Stimulated activated CD8-positive, alpha-beta memory T cell treated with anti-CD3 and anti-CD28 coated beads, Interleukin-12 subunit alpha, Interleukin-12 subunit beta, amount 100 ng/mL, for 1 hour (primary cell): Measurements from ENCODE around the gene SGSM1.

Experiments
- DNase-seq: peaks from one replicate; pipeline ENCODE4 v3.0.0-alpha.2; 2020; ENCODE audit warnings: low read depth

Gene SGSM1

DNA sequence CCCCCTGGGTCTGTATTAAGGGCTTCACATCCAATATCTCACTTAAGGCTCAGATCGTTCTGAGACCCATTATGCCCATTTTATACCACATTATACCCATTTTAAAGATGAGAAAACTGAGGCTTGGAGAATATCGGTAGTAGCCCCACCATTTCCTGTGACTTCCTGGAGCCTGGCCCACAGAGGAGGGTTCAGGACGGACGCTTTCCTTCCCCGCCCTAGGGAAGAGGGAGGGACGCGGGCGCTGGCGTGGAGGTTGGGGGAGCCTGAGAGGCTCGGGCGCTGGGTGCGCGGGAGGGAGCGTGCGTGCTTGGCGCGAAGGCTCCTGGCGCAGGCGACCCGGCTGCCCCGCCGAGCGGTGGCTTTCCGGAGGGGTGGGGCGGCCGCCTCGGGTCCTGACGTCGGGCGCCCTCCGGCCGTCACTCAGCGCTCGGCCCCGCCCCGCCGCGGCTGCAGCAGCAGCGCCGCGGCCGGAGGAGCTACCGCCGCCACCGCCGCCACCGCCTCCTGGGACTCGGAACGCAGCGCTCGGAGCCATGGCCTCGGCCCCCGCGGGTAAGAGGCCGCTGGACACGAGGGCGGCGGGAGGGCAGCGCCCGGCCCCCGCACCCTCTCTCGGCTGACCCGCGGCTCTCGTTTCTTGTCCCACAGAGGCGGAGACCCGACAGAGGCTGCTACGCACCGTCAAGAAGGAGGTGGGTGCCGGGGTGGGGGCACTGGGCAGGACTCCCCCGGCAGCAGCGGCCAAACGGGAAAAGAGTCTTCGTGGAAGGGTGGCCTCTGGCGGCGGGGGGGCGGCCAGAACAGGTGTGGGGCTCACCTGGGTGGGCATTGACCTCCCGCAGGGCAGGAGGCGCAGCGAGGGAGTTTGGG is at the start of gene SGSM1:
Gene SGSM1 (plus strand): TSS at position 422 of the 873 bp plus-strand sequence. CDS start 115 bp downstream, at position 537.
- peak; percentile 40 for DNase-seq

GRCh38 chr22:24758164-24758799 is 47.7 kb upstream of the SGSM1 start:
- DNase-seq, result peak; percentile 44

DNA sequence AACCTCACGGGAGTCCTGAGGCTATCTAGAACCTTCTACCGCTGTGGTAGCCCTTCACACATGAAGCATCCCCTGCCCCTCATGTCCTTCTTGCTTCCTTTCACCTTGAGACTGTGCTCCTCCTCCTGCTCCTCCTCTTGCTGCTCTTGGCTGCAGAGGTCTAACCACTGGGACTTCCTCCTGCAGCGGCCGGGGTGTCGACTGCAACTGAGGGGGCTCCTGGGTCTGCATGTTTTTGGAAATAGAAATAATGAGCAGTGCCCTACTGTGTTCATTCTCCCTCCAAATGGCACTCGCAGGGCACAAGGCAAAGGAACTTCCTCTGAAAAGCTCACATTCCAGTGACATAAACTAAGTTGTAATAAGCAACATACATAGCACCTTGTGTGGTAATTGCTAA is 46.2 kb upstream of the SGSM1 start:
- no peak for DNase-seq

- DNase-seq, result no peak
These were observed 45.2 kb upstream of the SGSM1 start for GRCh38 chr22:24760708-24761306.

DNA sequence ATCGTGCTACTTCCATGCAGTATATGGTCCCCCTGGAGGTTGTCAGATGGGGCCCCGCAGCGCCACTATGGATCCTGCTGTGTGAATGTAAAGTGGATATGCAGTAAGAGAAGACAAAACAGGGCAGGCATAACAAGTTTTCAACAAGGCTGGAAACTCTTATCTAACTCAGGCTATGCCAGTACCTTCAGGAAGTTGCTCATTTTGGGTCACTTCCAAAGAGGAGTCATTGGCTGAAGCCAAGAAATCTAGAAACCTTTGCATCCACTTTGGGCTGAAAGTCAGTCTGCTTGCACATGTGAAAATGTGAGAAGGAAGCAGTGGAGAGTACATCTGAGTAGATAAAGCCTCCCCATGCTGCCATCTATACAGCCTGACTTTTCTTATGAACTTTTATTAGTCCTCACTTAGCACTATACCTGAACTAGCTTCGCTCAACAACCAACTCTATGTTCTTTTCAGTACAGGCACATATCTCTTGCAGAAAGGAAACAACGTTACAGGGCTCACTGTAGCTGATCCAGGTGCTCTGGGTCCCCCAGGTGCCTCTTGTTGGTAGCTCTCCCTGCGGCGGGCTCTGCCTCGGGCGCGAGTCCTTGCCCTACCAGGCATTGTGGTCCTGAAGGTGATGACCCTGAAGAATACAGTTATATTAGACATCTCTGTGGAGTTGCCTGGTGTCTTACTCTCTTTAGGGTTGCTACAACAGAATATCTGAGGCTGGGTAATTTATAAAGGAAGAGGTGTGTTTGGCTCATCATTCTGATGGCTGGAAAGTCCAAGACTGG is 43.9 kb upstream of the SGSM1 start:
- DNase-seq, result no peak

GRCh38 chr22:24763872-24764485 is 42.0 kb upstream of the SGSM1 start:
- DNase-seq, result no peak

DNA sequence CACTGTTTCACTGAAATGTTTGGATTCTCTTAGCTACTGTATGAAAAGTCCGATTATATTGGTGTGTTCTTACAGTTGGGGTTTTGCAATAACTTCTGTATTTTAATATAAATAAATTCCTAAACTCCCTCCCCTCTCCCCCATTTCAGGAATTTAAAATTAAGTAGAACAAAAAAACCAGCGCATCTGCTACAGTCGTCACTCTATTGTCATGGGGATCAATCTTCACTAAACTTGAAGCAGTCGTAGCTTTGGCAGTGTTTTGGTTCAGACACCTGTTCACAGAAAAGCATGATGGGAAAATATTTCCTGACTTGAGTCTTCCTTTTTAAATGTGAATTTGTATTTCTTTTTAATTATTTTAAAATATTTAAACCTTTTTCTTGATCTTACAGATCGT is 40.8 kb upstream of the SGSM1 start:
- DNase-seq, result no peak

- peak; percentile 27 for DNase-seq
These were observed 37.3 kb upstream of the SGSM1 start for GRCh38 chr22:24768537-24769374.

GRCh38 chr22:24772493-24773220 is 33.4 kb upstream of the SGSM1 start:
- DNase-seq, result no peak

- no peak for DNase-seq
These were observed 30.1 kb upstream of the SGSM1 start for GRCh38 chr22:24775769-24776492.

- no peak for DNase-seq
These were observed 29.5 kb upstream of the SGSM1 start for GRCh38 chr22:24776525-24776924.

- DNase-seq, result no peak
These were observed 16.5 kb upstream of the SGSM1 start for GRCh38 chr22:24789516-24789915.

DNA sequence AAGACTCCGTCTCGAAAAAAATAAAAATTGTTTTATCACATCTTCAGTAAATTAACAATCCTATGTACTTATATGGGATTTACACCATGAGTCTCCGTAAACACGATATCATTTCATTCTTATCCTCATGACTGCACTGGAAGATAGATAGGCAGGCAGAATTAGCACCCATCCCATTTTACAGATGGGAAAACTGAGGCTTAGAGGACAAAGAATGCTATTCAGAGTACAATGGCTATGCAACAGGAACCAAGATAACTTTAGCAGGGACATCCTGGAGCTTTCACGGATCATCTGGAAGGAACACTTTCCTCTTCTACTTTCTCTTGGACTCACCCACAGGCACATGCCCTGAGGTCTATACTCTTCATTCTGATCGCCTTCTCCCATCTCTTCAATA is 14.6 kb upstream of the SGSM1 start:
- DNase-seq, result no peak

GRCh38 chr22:24796056-24796455 is 10.0 kb upstream of the SGSM1 start:
- no peak for DNase-seq

DNA sequence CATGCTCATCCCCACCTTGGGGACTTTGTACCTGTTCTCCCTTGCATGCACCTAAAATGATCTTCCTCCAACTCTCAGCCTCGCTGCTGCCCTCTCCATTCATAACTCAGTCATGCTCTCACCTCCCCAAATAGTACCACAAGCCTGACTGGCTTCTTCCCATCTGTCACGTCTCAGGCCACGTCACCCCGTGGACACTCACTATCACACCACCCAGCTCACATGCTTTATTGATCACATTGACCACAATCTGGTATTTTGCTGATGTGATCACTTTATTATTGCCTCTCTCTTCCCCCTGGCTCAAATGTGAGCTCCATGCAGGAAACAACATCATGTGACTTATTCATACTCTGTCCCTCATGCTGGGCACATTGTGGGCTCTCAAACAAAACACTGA is 9.2 kb upstream of the SGSM1 start:
- no peak for DNase-seq

DNA sequence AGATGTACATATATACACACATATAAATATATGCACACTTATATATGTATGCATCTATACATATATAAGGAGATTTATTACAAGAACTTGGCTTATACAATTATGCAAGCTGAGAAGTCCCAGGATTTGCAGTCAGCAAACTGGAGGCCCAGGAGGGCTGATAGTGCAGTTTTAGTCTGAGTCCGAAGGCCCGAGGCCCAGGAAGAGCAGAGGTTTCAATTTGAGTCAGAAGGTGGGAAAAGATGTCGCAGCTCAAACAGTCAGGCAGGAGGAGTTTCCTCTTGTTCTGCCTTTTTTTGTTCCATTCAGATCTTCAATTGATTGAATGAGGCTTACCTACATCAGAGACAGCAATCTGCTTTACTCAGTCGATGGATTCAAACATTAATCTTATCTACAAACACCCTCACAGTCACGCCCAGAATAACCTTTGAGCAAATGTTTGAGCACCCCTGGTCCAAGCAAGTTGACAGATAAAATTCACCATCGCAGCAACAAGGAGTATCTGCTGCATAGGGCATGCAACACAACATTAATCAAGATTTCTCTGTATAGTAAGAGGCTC is 4.0 kb upstream of the SGSM1 start:
- no peak for DNase-seq

- peak; percentile 33 for DNase-seq
These were observed 2.9 kb upstream of the SGSM1 start for GRCh38 chr22:24803064-24803542.

GRCh38 chr22:24806663-24807001 is 621 bp downstream of the SGSM1 start:
- DNase-seq, result no peak

DNA sequence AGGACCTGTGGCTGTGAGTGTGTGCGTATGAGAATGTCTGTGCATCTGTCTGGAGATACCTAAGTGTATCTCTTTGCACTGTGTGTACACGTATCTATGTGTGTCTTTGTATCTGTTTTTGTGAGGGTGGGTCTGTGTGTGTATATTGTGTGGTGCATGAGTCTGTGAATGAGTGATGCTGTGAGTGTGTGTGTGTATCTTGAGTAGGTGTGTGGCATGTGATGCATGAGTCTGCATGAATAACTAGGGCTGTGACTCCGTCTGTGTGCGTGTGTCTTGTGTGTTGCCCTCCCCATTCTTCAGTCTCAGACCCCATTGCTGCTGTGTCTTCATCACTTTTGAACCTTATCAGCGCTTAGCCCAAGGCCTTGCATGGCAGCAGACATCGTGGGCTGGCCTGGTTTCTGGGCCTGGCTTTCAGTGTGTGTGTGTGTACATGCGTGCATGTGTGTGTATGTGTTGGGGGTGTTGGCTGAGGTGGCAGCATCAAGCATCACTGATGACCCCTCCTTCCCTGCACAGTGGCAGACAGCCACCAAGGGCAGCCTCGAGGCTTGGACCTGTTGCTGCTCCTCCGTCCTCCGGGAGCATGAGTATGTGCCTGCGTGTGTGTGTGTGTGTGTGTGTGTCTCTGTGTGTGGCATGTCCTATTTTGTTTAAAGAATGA is 1.4 kb downstream of the SGSM1 start:
- no peak for DNase-seq
